ENCODE results near the gene CEP78. TPM values are rescaled to one million over a fixed set of nuclear protein-coding genes. Genes with fewer than 3 reads are reported as not detected.

Gene CEP78
- total RNA-seq, 4 donors from 2014 or later, result 6.8 to 12.9 (median 9.4) TPM

- H3K27me3 ChIP-seq, result peaks cover 0 to 7% (median 0%) of the 10 kb centered on the region in 4 donors
- TF ChIP-seq POLR2AphosphoS5 (IDR thresholded peaks at IDR 0.05) (no peak), CTCF (IDR thresholded peaks at IDR 0.05) (no peak), POLR2A (IDR thresholded peaks at IDR 0.05; ENCODE audit: low read depth) (no peak), EP300 (IDR thresholded peaks at IDR 0.05) (no peak)
- H3K4me1 ChIP-seq, result peaks cover under 1 to 7% (median under 1%) of the 10 kb centered on the region in 4 donors
- no peak overlapping the region for H3K4me3 ChIP-seq
- H3K27ac ChIP-seq (replicated peaks in 1 of 4), result no peak overlapping the region
- DNase-seq (ENCODE audit: extremely low spot score), result no peak
- WGBS, result 90% methylated on average over 3 of the region's 3 CpGs
- no peaks in the 10 kb centered on the region for H3K9me3 ChIP-seq
- peaks cover 0 to 14% (median 5%) of the 10 kb centered on the region in 4 donors for H3K36me3 ChIP-seq
- intact Hi-C loops (cut with DNase I), result no loop called here
Measured at GRCh38 chr9:78303377-78304062, 67.6 kb downstream of the CEP78 start.

- Histone ChIP-seq H3K4me1 (peaks cover 0 to 5% (median 0%) of the 10 kb centered on the region in 4 donors), H3K4me3 (no peak overlapping the region), H3K9me3 (no peaks in the 10 kb centered on the region), H3K36me3 (peaks cover 0 to 21% (median 6%) of the 10 kb centered on the region in 4 donors), H3K27ac (replicated peaks in 1 of 4) (no peak overlapping the region), H3K27me3 (peaks cover 0 to 7% (median 0%) of the 10 kb centered on the region in 4 donors)
- TF ChIP-seq POLR2A (IDR thresholded peaks at IDR 0.05; ENCODE audit: low read depth), result no peak
- no peak for TF ChIP-seq CTCF (IDR thresholded peaks at IDR 0.05)
- TF ChIP-seq EP300 (IDR thresholded peaks at IDR 0.05), result no peak
- TF ChIP-seq POLR2AphosphoS5 (IDR thresholded peaks at IDR 0.05), result no peak
- intact Hi-C loops (cut with DNase I), result no loop called here
- 86% methylated on average over 1 of the region's 1 CpG for whole genome bisulfite sequencing
- no peak for DNase-seq (ENCODE audit: extremely low spot score)
Measured at GRCh38 chr9:78304357-78304756, 68.5 kb downstream of the CEP78 start.

GRCh38 chr9:78306222-78307076 is 70.6 kb downstream of the CEP78 start:
- H3K4me3 ChIP-seq, result no peak overlapping the region
- DNase-seq (ENCODE audit: extremely low spot score), result no peak
- H3K27ac ChIP-seq (replicated peaks in 1 of 4), result no peak overlapping the region
- H3K9me3 ChIP-seq, result no peaks in the 10 kb centered on the region
- TF ChIP-seq POLR2A (IDR thresholded peaks at IDR 0.05; ENCODE audit: low read depth) (no peak), EP300 (IDR thresholded peaks at IDR 0.05) (no peak), CTCF (IDR thresholded peaks at IDR 0.05) (no peak), POLR2AphosphoS5 (IDR thresholded peaks at IDR 0.05) (no peak)
- peaks cover 0 to 27% (median 7%) of the 10 kb centered on the region in 4 donors for H3K36me3 ChIP-seq
- H3K27me3 ChIP-seq, result no peaks in the 10 kb centered on the region
- 89% methylated on average over 16 of the region's 16 CpGs for WGBS
- peaks cover 0 to 5% (median 0%) of the 10 kb centered on the region in 4 donors for H3K4me1 ChIP-seq
- intact Hi-C loops (cut with DNase I), result no loop called here

- DNase-seq (ENCODE audit: extremely low spot score), result no peak
- intact Hi-C loops (cut with DNase I), result no loop called here
- Histone ChIP-seq H3K4me3 (no peak overlapping the region), H3K9me3 (no peaks in the 10 kb centered on the region), H3K4me1 (peaks cover 0 to 5% (median 0%) of the 10 kb centered on the region in 4 donors), H3K36me3 (peaks cover 0 to 27% (median 7%) of the 10 kb centered on the region in 4 donors), H3K27me3 (no peaks in the 10 kb centered on the region), H3K27ac (replicated peaks in 1 of 4) (no peak overlapping the region)
- TF ChIP-seq POLR2A (IDR thresholded peaks at IDR 0.05; ENCODE audit: low read depth), result no peak
- no peak for TF ChIP-seq CTCF (IDR thresholded peaks at IDR 0.05)
- TF ChIP-seq EP300 (IDR thresholded peaks at IDR 0.05), result no peak
- TF ChIP-seq POLR2AphosphoS5 (IDR thresholded peaks at IDR 0.05), result no peak
- 78% methylated on average over 2 of the region's 2 CpGs for WGBS
Measured at GRCh38 chr9:78307360-78307759, 71.5 kb downstream of the CEP78 start.

Measured in esophagus muscularis mucosa (tissue), 4 donors.